Measurements from ENCODE around the gene FARS2.

Gene FARS2

DNA sequence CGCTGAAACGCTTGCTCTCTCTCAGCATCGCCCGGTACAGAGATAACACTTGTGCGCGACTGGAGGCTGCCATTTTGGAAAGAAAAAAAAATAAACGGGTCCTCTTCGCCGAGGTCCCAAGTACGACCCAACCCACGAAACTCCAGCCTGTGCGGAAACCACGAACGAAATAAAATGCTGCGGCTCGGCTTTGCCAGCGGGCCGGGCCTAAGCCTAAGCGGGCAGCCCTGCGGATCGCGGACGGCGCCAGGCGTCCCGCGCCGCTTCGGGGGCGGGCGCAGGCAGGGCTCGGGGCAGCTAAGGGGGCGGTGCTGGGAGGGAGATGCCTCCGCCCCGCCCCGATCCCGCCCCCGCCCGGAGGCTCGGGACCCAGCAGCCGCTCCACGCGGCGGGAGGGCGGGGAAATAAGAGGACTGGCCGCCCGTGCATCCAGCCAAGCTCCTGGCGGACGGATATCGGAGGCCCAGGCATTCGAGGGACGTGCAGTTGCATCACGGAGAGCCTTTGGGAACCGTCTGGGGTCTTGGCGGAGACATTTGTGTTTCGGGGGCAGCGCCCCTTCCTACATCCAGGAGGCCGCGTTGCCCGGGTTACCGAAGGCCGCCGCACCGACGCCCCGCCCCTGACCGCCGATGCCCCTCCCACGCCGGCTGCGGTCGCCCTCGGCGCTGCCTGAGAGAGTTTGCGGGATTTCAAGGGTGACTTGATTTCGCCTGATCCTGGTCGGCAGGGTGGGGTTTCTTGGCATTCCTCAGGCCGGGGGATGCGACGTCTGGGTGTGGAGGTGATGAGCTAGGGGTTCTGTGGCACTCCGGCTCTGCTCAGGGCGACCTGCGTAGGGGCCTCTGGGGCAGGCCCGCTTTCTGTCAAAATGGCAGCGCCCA, at the start of gene FARS2, which contains the start of gene LYRM4:
Gene FARS2 (plus strand): TSS at position 853 of the 884 bp plus-strand sequence.
Gene LYRM4 (minus strand): TSS at position 290 of the 884 bp plus-strand sequence. CDS start 217 bp downstream, at position 73.
- Histone ChIP-seq H3K4me2 (ENCODE audit: insufficient read depth, low read length) (peak within 1 kb of the TSS; percentile 97), H2AFZ (ENCODE audit: low read depth, low read length) (peak within 1 kb of the TSS; percentile 99), H3K4me1 (ENCODE audit: insufficient read depth, low read length) (peaks cover 33% of the 10 kb centered on the region), H3K27ac (ENCODE audit: low read length) (peak within 1 kb of the TSS; percentile 100), H3K27me3 (ENCODE audit: insufficient read depth, low read length, poor library complexity) (no peaks in the 10 kb centered on the region), H3K79me2 (ENCODE audit: insufficient read depth, low read length) (peaks cover 79% of the 10 kb centered on the region), H4K20me1 (ENCODE audit: insufficient read depth, low read length) (no peaks in the 10 kb centered on the region), H3K36me3 (ENCODE audit: insufficient read depth, low read length) (peaks cover 3% of the 10 kb centered on the region; the same call in 1 of the 2 replicates), H3K9ac (ENCODE audit: low read depth, low read length) (peak within 1 kb of the TSS; percentile 90), H3K4me3 (ENCODE audit: low read depth in 1 of 2, low read length in 2 of 2) (peak within 1 kb of the TSS; percentile 77 to 83), H3K9me3 (ENCODE audit: insufficient read depth, low read length, severe bottlenecking) (no peaks in the 10 kb centered on the region)
- DNase-seq (peak; percentile 87), ATAC-seq (ENCODE audit: insufficient read depth, low read depth) (peak; percentile 78)
- TF ChIP-seq, protein P1, sequence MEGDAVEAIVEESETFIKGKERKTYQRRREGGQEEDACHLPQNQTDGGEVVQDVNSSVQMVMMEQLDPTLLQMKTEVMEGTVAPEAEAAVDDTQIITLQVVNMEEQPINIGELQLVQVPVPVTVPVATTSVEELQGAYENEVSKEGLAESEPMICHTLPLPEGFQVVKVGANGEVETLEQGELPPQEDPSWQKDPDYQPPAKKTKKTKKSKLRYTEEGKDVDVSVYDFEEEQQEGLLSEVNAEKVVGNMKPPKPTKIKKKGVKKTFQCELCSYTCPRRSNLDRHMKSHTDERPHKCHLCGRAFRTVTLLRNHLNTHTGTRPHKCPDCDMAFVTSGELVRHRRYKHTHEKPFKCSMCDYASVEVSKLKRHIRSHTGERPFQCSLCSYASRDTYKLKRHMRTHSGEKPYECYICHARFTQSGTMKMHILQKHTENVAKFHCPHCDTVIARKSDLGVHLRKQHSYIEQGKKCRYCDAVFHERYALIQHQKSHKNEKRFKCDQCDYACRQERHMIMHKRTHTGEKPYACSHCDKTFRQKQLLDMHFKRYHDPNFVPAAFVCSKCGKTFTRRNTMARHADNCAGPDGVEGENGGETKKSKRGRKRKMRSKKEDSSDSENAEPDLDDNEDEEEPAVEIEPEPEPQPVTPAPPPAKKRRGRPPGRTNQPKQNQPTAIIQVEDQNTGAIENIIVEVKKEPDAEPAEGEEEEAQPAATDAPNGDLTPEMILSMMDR (IDR thresholded peaks at IDR 0.05; ENCODE audit: borderline replicate concordance, extremely low read depth, low read length, poor library complexity, severe bottlenecking), result no peak
- no peak for TF ChIP-seq EZH2 (IDR thresholded peaks at IDR 0.05; ENCODE audit: borderline replicate concordance, low read depth, low read length, severe bottlenecking)

- TF ChIP-seq EZH2 (IDR thresholded peaks at IDR 0.05; ENCODE audit: borderline replicate concordance, low read depth, low read length, severe bottlenecking), result no peak
- Histone ChIP-seq H4K20me1 (ENCODE audit: insufficient read depth, low read length) (no peaks in the 10 kb centered on the region), H3K9ac (ENCODE audit: low read depth, low read length) (no peak overlapping the region), H3K4me1 (ENCODE audit: insufficient read depth, low read length) (no peaks in the 10 kb centered on the region), H3K27ac (ENCODE audit: low read length) (no peak overlapping the region), H3K4me2 (ENCODE audit: insufficient read depth, low read length) (no peak overlapping the region), H2AFZ (ENCODE audit: low read depth, low read length) (no peak overlapping the region), H3K4me3 (ENCODE audit: low read depth in 1 of 2, low read length in 2 of 2) (no peak overlapping the region), H3K79me2 (ENCODE audit: insufficient read depth, low read length) (no peaks in the 10 kb centered on the region), H3K9me3 (ENCODE audit: insufficient read depth, low read length, severe bottlenecking) (no peaks in the 10 kb centered on the region), H3K27me3 (ENCODE audit: insufficient read depth, low read length, poor library complexity) (no peaks in the 10 kb centered on the region), H3K36me3 (ENCODE audit: insufficient read depth, low read length) (peaks cover 22% of the 10 kb centered on the region)
- no peak for ATAC-seq (ENCODE audit: insufficient read depth, low read depth)
- DNase-seq, result no peak
These were observed 47.5 kb upstream of the FARS2 start for GRCh38 chr6:5213836-5214235.

DNA sequence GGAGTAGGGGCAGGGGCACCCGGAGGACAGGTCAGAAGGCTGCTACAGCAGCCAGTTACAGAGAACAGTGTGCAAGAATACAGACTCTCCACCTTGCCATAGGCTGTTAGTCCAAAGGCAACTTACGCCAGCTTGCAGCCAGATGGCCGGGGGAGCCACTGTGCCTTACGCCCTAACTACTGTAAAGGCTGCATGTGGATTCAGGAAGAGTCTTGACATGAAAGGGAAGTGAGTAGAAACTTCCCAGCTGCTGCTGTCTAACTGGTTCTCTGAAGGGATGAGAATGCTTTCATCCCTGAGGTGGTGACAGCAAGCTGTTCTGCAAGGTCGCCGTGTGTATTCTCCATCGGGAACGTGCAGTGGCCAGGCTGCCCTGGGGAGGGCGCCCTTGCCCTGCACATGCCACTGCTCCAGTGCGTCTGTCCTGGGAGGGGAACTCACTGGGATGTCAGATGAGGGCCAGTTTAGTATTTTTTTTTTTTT, 46.7 kb upstream of the FARS2 start:
- H3K27ac ChIP-seq (ENCODE audit: low read length), result no peak overlapping the region
- ATAC-seq (ENCODE audit: insufficient read depth, low read depth), result peak; percentile 53; the same call in 2 of the 3 replicates
- no peaks in the 10 kb centered on the region for H4K20me1 ChIP-seq (ENCODE audit: insufficient read depth, low read length)
- H3K36me3 ChIP-seq (ENCODE audit: insufficient read depth, low read length), result peaks cover 22% of the 10 kb centered on the region
- H3K27me3 ChIP-seq (ENCODE audit: insufficient read depth, low read length, poor library complexity), result no peaks in the 10 kb centered on the region
- no peak overlapping the region for H3K4me3 ChIP-seq (ENCODE audit: low read depth in 1 of 2, low read length in 2 of 2)
- H3K79me2 ChIP-seq (ENCODE audit: insufficient read depth, low read length), result no peaks in the 10 kb centered on the region
- H3K4me1 ChIP-seq (ENCODE audit: insufficient read depth, low read length), result no peaks in the 10 kb centered on the region
- no peak for TF ChIP-seq EZH2 (IDR thresholded peaks at IDR 0.05; ENCODE audit: borderline replicate concordance, low read depth, low read length, severe bottlenecking)
- TF ChIP-seq, protein P1 (IDR thresholded peaks at IDR 0.05; ENCODE audit: borderline replicate concordance, extremely low read depth, low read length, poor library complexity, severe bottlenecking), result peak; percentile 71
- no peak overlapping the region for H3K9ac ChIP-seq (ENCODE audit: low read depth, low read length)
- no peak overlapping the region for H2AFZ ChIP-seq (ENCODE audit: low read depth, low read length)
- DNase-seq, result peak; percentile 18
- no peaks in the 10 kb centered on the region for H3K9me3 ChIP-seq (ENCODE audit: insufficient read depth, low read length, severe bottlenecking)
- H3K4me2 ChIP-seq (ENCODE audit: insufficient read depth, low read length), result no peak overlapping the region

DNA sequence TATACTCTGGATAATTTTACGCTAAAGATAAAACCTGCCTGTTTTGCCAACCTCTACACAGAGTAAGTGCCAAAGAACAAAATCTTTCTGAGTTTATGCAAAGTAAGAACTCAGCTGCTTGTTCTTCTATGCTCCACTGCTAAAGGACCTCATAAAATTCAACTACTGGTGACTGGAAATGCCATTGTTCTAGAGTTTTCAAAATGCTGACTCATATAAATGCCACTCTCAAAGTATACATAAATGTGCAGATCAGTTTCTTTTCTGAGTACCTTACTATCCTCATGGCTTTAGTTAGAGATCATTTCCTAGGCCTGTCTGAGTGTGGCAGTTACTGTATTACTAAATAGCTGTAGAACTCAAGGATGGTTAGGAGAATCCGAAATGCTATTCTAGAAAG, 46.2 kb upstream of the FARS2 start:
- no peak overlapping the region for H3K4me2 ChIP-seq (ENCODE audit: insufficient read depth, low read length)
- DNase-seq, result no peak
- no peak overlapping the region for H3K4me3 ChIP-seq (ENCODE audit: low read depth in 1 of 2, low read length in 2 of 2)
- no peaks in the 10 kb centered on the region for H3K27me3 ChIP-seq (ENCODE audit: insufficient read depth, low read length, poor library complexity)
- H2AFZ ChIP-seq (ENCODE audit: low read depth, low read length), result no peak overlapping the region
- H3K9me3 ChIP-seq (ENCODE audit: insufficient read depth, low read length, severe bottlenecking), result no peaks in the 10 kb centered on the region
- ATAC-seq (ENCODE audit: insufficient read depth, low read depth), result no peak
- H3K27ac ChIP-seq (ENCODE audit: low read length), result no peak overlapping the region
- peaks cover 22% of the 10 kb centered on the region for H3K36me3 ChIP-seq (ENCODE audit: insufficient read depth, low read length)
- H3K4me1 ChIP-seq (ENCODE audit: insufficient read depth, low read length), result no peaks in the 10 kb centered on the region
- no peaks in the 10 kb centered on the region for H4K20me1 ChIP-seq (ENCODE audit: insufficient read depth, low read length)
- TF ChIP-seq, protein P1 (IDR thresholded peaks at IDR 0.05; ENCODE audit: borderline replicate concordance, extremely low read depth, low read length, poor library complexity, severe bottlenecking), result no peak
- TF ChIP-seq EZH2 (IDR thresholded peaks at IDR 0.05; ENCODE audit: borderline replicate concordance, low read depth, low read length, severe bottlenecking), result no peak
- no peak overlapping the region for H3K9ac ChIP-seq (ENCODE audit: low read depth, low read length)
- no peaks in the 10 kb centered on the region for H3K79me2 ChIP-seq (ENCODE audit: insufficient read depth, low read length)
